Mesenchymal stem cell (in vitro differentiated cells and primary cell): ENCODE results near the gene CNOT6L.
"Not testable (repeated sequence)": the region's sequence is repeated elsewhere in the genome, so short reads cannot be mapped to it uniquely, and the experiment has no call there.

ENCODE experiments used
- DNase-seq: peaks from one replicate; pipeline ENCODE4 v3.0.0-alpha.2; 2013
- H2AFZ ChIP-seq: one replicate; pipeline ENCODE4 v1.6.1; 2013; ENCODE audit warnings: low read depth, mild to moderate bottlenecking, control low read depth, inconsistent platforms, low read length, moderate library complexity
- H2AK5ac ChIP-seq: 2 replicates; pipeline ENCODE4 v1.6.1; 2013; ENCODE audit warnings: low read length, moderate library complexity, mild to moderate bottlenecking, inconsistent platforms; ENCODE audit not compliant: severe bottlenecking
- H2BK120ac ChIP-seq: one replicate; pipeline ENCODE4 v1.6.1; 2013; ENCODE audit warnings: low read depth, mild to moderate bottlenecking, inconsistent platforms, low read length, moderate library complexity
- H2BK12ac ChIP-seq, 2 experiments: one replicate each; pipeline ENCODE4 v1.6.1; 2013; ENCODE audit warnings: inconsistent platforms in 2 of 2, low read length in 2 of 2, mild to moderate bottlenecking in 2 of 2, moderate library complexity in 2 of 2, control low read depth in 1 of 2
- H2BK15ac ChIP-seq: one replicate; pipeline ENCODE4 v1.6.1; 2013; ENCODE audit warnings: mild to moderate bottlenecking, low read depth, inconsistent platforms; ENCODE audit not compliant: poor library complexity, severe bottlenecking
- H2BK5ac ChIP-seq: 2 replicates; pipeline ENCODE4 v1.6.1; 2013; ENCODE audit warnings: low read depth, mild to moderate bottlenecking, low read length, control low read depth, inconsistent platforms; ENCODE audit not compliant: poor library complexity, severe bottlenecking
- H3K14ac ChIP-seq, 2 experiments: one replicate each; pipeline ENCODE4 v1.6.1; 2013; ENCODE audit warnings: inconsistent platforms in 2 of 2, low read length in 2 of 2, control low read depth in 1 of 2, mild to moderate bottlenecking in 1 of 2, moderate library complexity in 1 of 2
- H3K18ac ChIP-seq, 2 experiments: one replicate each; pipeline ENCODE4 v1.6.1; 2013; ENCODE audit warnings: inconsistent platforms in 2 of 2, low read length in 2 of 2, control low read depth in 1 of 2, low read depth in 1 of 2, mild to moderate bottlenecking in 1 of 2
- H3K23ac ChIP-seq, 2 experiments: one replicate each; pipeline ENCODE4 v1.6.1; 2013; ENCODE audit warnings: inconsistent platforms in 2 of 2, low read length in 2 of 2, mild to moderate bottlenecking in 2 of 2, moderate library complexity in 2 of 2, control low read depth in 1 of 2
- H3K27ac ChIP-seq: 2 replicates; pipeline ENCODE4 v1.5.1; 2013; ENCODE audit warnings: mild to moderate bottlenecking, moderate library complexity, low read length, control low read depth, inconsistent platforms; ENCODE audit not compliant: poor library complexity, severe bottlenecking
- H3K27me3 ChIP-seq, 2 experiments: 2 replicates each; pipeline versions ENCODE4 v1.6.1 to v1.7.0; 2013; ENCODE audit warnings: low read length in 2 of 2, mild to moderate bottlenecking in 2 of 2, moderate library complexity in 2 of 2, control low read depth in 1 of 2, inconsistent platforms in 1 of 2; ENCODE audit not compliant: control insufficient read depth in 1 of 2, insufficient read depth in 1 of 2
- H3K36me3 ChIP-seq, 2 experiments: 2 replicates each; pipeline versions ENCODE4 v1.6.1 to v1.7.0; 2013; ENCODE audit warnings: low read length in 2 of 2, control low read depth in 1 of 2, inconsistent platforms in 1 of 2, low read depth in 1 of 2, mild to moderate bottlenecking in 1 of 2; ENCODE audit not compliant: insufficient read depth in 2 of 2, control insufficient read depth in 1 of 2
- H3K4ac ChIP-seq, 2 experiments: one replicate each; pipeline ENCODE4 v1.6.1; 2013; ENCODE audit warnings: inconsistent platforms in 2 of 2, low read length in 2 of 2, mild to moderate bottlenecking in 2 of 2, moderate library complexity in 2 of 2, control low read depth in 1 of 2, low read depth in 1 of 2
- H3K4me1 ChIP-seq: 2 replicates; pipeline ENCODE4 v1.6.1; 2013; ENCODE audit warnings: low read depth, low read length, control low read depth; ENCODE audit not compliant: control insufficient read depth, insufficient read depth
- H3K4me2 ChIP-seq: 2 replicates; pipeline ENCODE4 v1.6.1; 2013; ENCODE audit warnings: low read length, mild to moderate bottlenecking, inconsistent platforms; ENCODE audit not compliant: poor library complexity, severe bottlenecking
- H3K4me3 ChIP-seq, 2 experiments: 2 replicates each; pipeline versions ENCODE4 v1.5.1 to v1.7.0; 2013; ENCODE audit warnings: low read length in 2 of 2, mild to moderate bottlenecking in 2 of 2, control low read depth in 1 of 2, low read depth in 1 of 2; ENCODE audit not compliant: insufficient read depth in 1 of 2
- H3K79me1 ChIP-seq: replicated peaks from 2 replicates; pipeline ENCODE4 v1.6.1; 2013; ENCODE audit warnings: mild to moderate bottlenecking, control low read depth, low read length, inconsistent platforms; ENCODE audit not compliant: poor library complexity, severe bottlenecking
- H3K9ac ChIP-seq: 2 replicates; pipeline ENCODE4 v1.7.0; 2013; ENCODE audit warnings: mild to moderate bottlenecking, low read length, moderate library complexity
- H3K9me3 ChIP-seq: 2 replicates; pipeline ENCODE4 v1.7.0; 2013; ENCODE audit warnings: mild to moderate bottlenecking, low read length; ENCODE audit not compliant: control insufficient read depth
- H4K8ac ChIP-seq: one replicate; pipeline ENCODE4 v1.6.1; 2013; ENCODE audit warnings: inconsistent platforms, mild to moderate bottlenecking, low read length, moderate library complexity
- H4K91ac ChIP-seq: one replicate; pipeline ENCODE4 v1.6.1; 2013; ENCODE audit warnings: mild to moderate bottlenecking, low read length, inconsistent platforms
- WGBS: methylation state at CpG from one replicate; pipeline ENCODE4 v1.1.7; 2013; ENCODE audit warnings: mixed read lengths; 5-methylcytosine and 5-hydroxymethylcytosine counted together

Gene CNOT6L

GRCh38 chr4:77718500-77718899 lies 100.7 kb downstream of the CNOT6L start:
- not testable (repeated sequence) for H4K8ac ChIP-seq, H3K4ac ChIP-seq, H2AK5ac ChIP-seq, H2AFZ ChIP-seq, H2BK120ac ChIP-seq, H3K14ac ChIP-seq, H2BK15ac ChIP-seq, H2BK12ac ChIP-seq, H3K4me1 ChIP-seq, H2BK5ac ChIP-seq, H3K9me3 ChIP-seq, DNase-seq, H3K27ac ChIP-seq, H3K9ac ChIP-seq, H4K91ac ChIP-seq, H3K4me3 ChIP-seq, H3K23ac ChIP-seq, H3K79me1 ChIP-seq, H3K27me3 ChIP-seq, H3K4me2 ChIP-seq, H3K18ac ChIP-seq
- WGBS: no CpG with 5 or more reads among the region's 3 CpGs
- H3K36me3 ChIP-seq: peaks cover 0 to 17% of the 10 kb centered on the region in 2 experiments

- no peak overlapping the region for H2BK12ac ChIP-seq
- no peak for DNase-seq
- no peak overlapping the region for H3K9ac ChIP-seq
- WGBS: 100% methylated on average over 3 of the region's 3 CpGs
- H2AFZ ChIP-seq: no peak overlapping the region
- no peak overlapping the region for H3K4me3 ChIP-seq
- no peak overlapping the region for H2BK15ac ChIP-seq
- no peak overlapping the region for H2AK5ac ChIP-seq
- no peak overlapping the region for H4K8ac ChIP-seq
- H3K4me1 ChIP-seq: no peaks in the 10 kb centered on the region
- no peak overlapping the region for H2BK5ac ChIP-seq
- H3K27ac ChIP-seq: no peak overlapping the region
- no peaks in the 10 kb centered on the region for H3K9me3 ChIP-seq
- H3K14ac ChIP-seq: no peak overlapping the region
- H3K27me3 ChIP-seq: no peaks in the 10 kb centered on the region
- no peak overlapping the region for H2BK120ac ChIP-seq
- H3K4ac ChIP-seq: no peak overlapping the region
- H4K91ac ChIP-seq: no peak overlapping the region
- H3K23ac ChIP-seq: no peak overlapping the region
- peaks cover 0 to 11% of the 10 kb centered on the region in 2 experiments for H3K36me3 ChIP-seq
- H3K4me2 ChIP-seq: no peak overlapping the region
- no peaks in the 10 kb centered on the region for H3K79me1 ChIP-seq
- H3K18ac ChIP-seq: no peak overlapping the region
Observed at GRCh38 chr4:77715414-77716290, 103.5 kb downstream of the CNOT6L start.

DNA sequence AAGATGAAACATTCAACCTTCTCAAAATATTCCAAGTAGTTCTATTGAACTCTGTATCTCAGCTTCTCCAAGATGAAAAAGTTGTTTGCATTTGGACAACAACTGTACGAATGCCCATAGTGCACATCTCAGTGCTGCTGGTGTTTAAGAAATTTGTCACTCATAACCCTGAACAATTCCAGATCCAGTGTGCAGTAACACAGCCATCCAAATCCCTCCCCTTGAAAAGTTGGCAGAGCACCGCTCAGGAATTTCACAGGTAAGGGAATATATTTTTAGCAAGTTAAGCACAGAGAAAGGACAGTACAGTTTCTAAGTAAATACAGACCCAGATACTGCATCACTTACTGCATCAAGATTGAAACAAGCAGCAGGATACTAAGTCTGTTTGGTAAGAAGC lies 104.7 kb downstream of the CNOT6L start:
- H3K4me1 ChIP-seq: no peaks in the 10 kb centered on the region
- H3K27me3 ChIP-seq: no peaks in the 10 kb centered on the region
- H2BK12ac ChIP-seq: no peak overlapping the region
- H2AK5ac ChIP-seq: no peak overlapping the region
- H3K14ac ChIP-seq: no peak overlapping the region
- H3K4me2 ChIP-seq: no peak overlapping the region
- H3K18ac ChIP-seq: no peak overlapping the region
- H3K23ac ChIP-seq: no peak overlapping the region
- 100% methylated on average over 1 of the region's 2 CpGs for WGBS
- H3K9me3 ChIP-seq: no peaks in the 10 kb centered on the region
- no peak overlapping the region for H3K4me3 ChIP-seq
- no peak overlapping the region for H2BK15ac ChIP-seq
- no peak overlapping the region for H3K27ac ChIP-seq
- H2BK120ac ChIP-seq: no peak overlapping the region
- no peaks in the 10 kb centered on the region for H3K79me1 ChIP-seq
- no peak overlapping the region for H2AFZ ChIP-seq
- DNase-seq: no peak
- no peak overlapping the region for H3K4ac ChIP-seq
- no peak overlapping the region for H3K9ac ChIP-seq
- H4K8ac ChIP-seq: no peak overlapping the region
- no peak overlapping the region for H4K91ac ChIP-seq
- H3K36me3 ChIP-seq: peaks cover 0 to 9% of the 10 kb centered on the region in 2 experiments
- no peak overlapping the region for H2BK5ac ChIP-seq

DNA sequence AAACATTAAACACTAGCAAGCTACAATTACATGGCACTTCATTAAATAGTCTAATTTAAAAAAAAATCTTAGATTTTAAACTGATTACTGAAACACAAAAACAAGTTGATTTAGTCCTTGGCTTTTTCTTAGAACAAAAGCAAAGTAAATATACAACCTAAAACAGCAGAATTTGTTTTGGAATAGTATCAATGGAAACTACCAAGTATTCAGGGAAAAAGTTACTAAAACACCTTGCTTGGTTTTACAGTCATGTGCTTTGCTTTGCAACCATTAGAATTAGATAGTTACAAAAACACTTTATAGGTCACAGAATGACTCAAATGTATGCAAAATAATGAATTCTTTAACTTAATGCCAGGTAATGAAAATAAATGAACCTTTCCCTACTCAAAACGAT lies 105.3 kb downstream of the CNOT6L start:
- H2BK15ac ChIP-seq: no peak overlapping the region
- no peak overlapping the region for H3K14ac ChIP-seq
- H3K36me3 ChIP-seq: peaks cover 0 to 9% of the 10 kb centered on the region in 2 experiments
- H3K27ac ChIP-seq: no peak overlapping the region
- no peak overlapping the region for H3K4me2 ChIP-seq
- no peaks in the 10 kb centered on the region for H3K4me1 ChIP-seq
- H2BK120ac ChIP-seq: no peak overlapping the region
- H3K9ac ChIP-seq: no peak overlapping the region
- no peaks in the 10 kb centered on the region for H3K79me1 ChIP-seq
- H3K4ac ChIP-seq: no peak overlapping the region
- H4K91ac ChIP-seq: no peak overlapping the region
- no CpG with 5 or more reads among the region's 1 CpG for WGBS
- no peak overlapping the region for H3K23ac ChIP-seq
- no peak for DNase-seq
- H2BK5ac ChIP-seq: no peak overlapping the region
- H3K9me3 ChIP-seq: no peaks in the 10 kb centered on the region
- no peaks in the 10 kb centered on the region for H3K27me3 ChIP-seq
- no peak overlapping the region for H4K8ac ChIP-seq
- H2BK12ac ChIP-seq: no peak overlapping the region
- H3K4me3 ChIP-seq: no peak overlapping the region
- H2AFZ ChIP-seq: no peak overlapping the region
- H2AK5ac ChIP-seq: no peak overlapping the region
- H3K18ac ChIP-seq: no peak overlapping the region
